Osteocyte (in vitro differentiated cells): ENCODE data around the gene IL1R2. TPM values are rescaled to one million over a fixed set of nuclear protein-coding genes. Genes with fewer than 3 reads are reported as not detected.

Source experiments
- DNase-seq: peaks from one replicate; pipeline ENCODE4 v3.0.0; 2021; ENCODE audit warnings: mixed read lengths; ENCODE audit not compliant: unreplicated experiment; ENCODE audit errors: extremely low spot score
- H3K27ac Mint-ChIP-seq: one replicate; pipeline ENCODE4 v1.8.0; 2021; ENCODE audit warnings: mild to moderate bottlenecking, mixed read lengths; ENCODE audit not compliant: unreplicated experiment
- H3K27me3 Mint-ChIP-seq: one replicate; pipeline ENCODE4 v1.8.0; 2021; ENCODE audit warnings: mixed read lengths; ENCODE audit not compliant: unreplicated experiment
- H3K36me3 Mint-ChIP-seq: one replicate; pipeline ENCODE4 v1.8.0; 2021; ENCODE audit warnings: mixed read lengths; ENCODE audit not compliant: unreplicated experiment
- H3K4me1 Mint-ChIP-seq: one replicate; pipeline ENCODE4 v1.8.0; 2021; ENCODE audit warnings: mixed read lengths; ENCODE audit not compliant: unreplicated experiment
- H3K4me3 Mint-ChIP-seq: one replicate; pipeline ENCODE4 v1.8.0; 2021; ENCODE audit warnings: mild to moderate bottlenecking, moderate library complexity, mixed read lengths; ENCODE audit not compliant: unreplicated experiment
- H3K9me3 Mint-ChIP-seq: one replicate; pipeline ENCODE4 v1.8.0; 2021; ENCODE audit warnings: mixed read lengths; ENCODE audit not compliant: unreplicated experiment
- total RNA-seq: library from RNA; stranded (reverse); gene quantifications from 2 replicates; pipeline ENCODE4 v1.2.1, GENCODE V29; 2021
- TF ChIP-seq, protein P1 (sequence below): fragments of 200-600 bp; sonication (generic); IDR thresholded peaks from 2 replicates; pipeline ENCODE4 v1.5.0; 2021; ENCODE audit warnings: antibody characterized with exemption, mild to moderate bottlenecking, moderate library complexity

Gene IL1R2
- total RNA-seq, 1 donor from 2014 or later, result not detected

DNA sequence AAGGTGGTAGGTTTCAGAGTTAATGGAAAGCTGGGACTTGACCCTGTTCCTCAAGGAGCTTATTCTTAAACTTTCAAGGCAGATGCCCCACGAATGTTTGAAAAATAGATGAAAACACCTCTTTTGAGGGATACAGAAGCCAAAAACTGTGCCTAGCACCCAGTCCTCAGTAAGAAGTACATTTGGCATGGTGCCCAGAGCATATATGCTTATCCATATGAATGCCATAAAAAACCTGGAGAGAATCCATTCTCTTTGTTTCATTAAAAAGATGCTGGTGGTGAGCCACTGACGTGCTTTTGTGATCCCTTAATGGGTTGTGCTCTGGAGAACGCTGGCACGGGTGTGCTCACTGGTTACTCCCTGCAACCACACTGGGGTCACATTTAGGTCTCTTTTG lies 69.0 kb downstream of the IL1R2 start:
- no peak for DNase-seq
- H3K4me1 Mint-ChIP-seq, result peaks cover 77% of the 10 kb centered on the region
- no peaks in the 10 kb centered on the region for H3K9me3 Mint-ChIP-seq
- H3K27ac Mint-ChIP-seq, result no peak overlapping the region
- TF ChIP-seq, protein P1, sequence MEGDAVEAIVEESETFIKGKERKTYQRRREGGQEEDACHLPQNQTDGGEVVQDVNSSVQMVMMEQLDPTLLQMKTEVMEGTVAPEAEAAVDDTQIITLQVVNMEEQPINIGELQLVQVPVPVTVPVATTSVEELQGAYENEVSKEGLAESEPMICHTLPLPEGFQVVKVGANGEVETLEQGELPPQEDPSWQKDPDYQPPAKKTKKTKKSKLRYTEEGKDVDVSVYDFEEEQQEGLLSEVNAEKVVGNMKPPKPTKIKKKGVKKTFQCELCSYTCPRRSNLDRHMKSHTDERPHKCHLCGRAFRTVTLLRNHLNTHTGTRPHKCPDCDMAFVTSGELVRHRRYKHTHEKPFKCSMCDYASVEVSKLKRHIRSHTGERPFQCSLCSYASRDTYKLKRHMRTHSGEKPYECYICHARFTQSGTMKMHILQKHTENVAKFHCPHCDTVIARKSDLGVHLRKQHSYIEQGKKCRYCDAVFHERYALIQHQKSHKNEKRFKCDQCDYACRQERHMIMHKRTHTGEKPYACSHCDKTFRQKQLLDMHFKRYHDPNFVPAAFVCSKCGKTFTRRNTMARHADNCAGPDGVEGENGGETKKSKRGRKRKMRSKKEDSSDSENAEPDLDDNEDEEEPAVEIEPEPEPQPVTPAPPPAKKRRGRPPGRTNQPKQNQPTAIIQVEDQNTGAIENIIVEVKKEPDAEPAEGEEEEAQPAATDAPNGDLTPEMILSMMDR, result no peak
- no peak overlapping the region for H3K4me3 Mint-ChIP-seq
- no peaks in the 10 kb centered on the region for H3K36me3 Mint-ChIP-seq
- no peaks in the 10 kb centered on the region for H3K27me3 Mint-ChIP-seq

DNA sequence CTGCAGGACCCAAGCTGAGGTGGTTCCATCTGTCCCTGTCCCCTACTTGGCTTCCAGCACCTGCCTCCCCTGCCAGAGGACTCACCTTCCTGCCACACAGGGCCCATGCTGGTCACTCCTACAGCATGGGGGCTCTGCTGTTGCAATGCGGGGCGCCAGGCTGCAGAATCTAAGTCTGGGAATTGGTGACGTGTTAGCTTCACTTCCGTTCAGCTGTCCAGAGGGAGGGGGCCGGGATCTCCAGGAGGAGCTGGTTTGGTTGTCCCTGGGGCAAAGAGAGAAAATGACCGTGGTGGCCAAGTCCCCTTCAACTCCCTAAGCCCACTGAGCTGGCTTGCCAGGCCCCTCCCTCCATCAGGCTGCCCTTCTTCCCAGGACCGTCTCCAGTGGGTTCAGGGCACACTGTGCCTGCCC lies 69.5 kb downstream of the IL1R2 start:
- H3K4me1 Mint-ChIP-seq, result peaks cover 77% of the 10 kb centered on the region
- TF ChIP-seq, protein P1, result no peak
- no peaks in the 10 kb centered on the region for H3K9me3 Mint-ChIP-seq
- no peak overlapping the region for H3K27ac Mint-ChIP-seq
- H3K4me3 Mint-ChIP-seq, result no peak overlapping the region
- no peaks in the 10 kb centered on the region for H3K27me3 Mint-ChIP-seq
- DNase-seq, result no peak
- peaks cover 3% of the 10 kb centered on the region for H3K36me3 Mint-ChIP-seq

DNA sequence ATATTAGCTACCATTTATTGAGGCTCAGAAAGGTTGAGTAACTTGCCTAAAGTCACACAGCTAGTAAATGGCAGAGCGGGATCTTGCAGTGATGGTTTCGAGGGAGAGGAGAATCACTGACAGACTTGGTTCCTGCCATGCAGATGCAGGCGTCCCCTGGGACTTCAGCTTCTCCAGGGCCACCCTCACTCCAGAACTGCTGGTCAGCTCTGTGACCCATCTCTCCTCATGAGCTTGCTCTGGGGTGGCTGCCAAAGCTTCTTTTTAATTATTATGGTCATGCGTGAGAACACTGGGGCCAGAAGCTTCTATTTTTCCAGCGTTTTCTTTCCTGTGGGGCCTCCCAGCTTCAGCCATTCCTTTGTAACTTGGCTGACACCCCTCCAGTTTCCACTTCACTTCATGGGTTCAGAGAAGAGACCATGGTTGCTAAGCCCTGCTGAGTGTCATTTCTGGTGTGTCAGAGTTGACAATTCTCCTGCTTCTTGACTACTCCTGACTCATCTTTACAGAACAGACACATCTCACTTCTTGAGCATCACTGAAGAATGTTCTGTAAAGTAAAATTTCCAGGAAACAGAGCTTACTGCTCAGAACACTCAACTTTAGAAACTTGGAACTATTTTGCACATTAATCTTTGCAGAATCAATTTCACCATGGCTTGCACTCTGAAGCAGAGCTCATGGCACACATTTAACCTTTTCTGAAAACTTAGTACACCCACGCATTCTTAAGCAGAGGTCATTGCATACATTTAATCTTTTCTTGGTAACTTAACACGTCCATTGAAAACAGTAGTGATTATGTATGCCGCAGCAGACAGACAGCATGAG lies 70.4 kb downstream of the IL1R2 start:
- H3K4me3 Mint-ChIP-seq, result no peak overlapping the region
- TF ChIP-seq, protein P1, result no peak
- peak overlapping the region; percentile 97 for H3K27ac Mint-ChIP-seq
- peaks cover 76% of the 10 kb centered on the region for H3K4me1 Mint-ChIP-seq
- H3K36me3 Mint-ChIP-seq, result peaks cover 3% of the 10 kb centered on the region
- no peak for DNase-seq
- H3K9me3 Mint-ChIP-seq, result no peaks in the 10 kb centered on the region
- no peaks in the 10 kb centered on the region for H3K27me3 Mint-ChIP-seq

DNA sequence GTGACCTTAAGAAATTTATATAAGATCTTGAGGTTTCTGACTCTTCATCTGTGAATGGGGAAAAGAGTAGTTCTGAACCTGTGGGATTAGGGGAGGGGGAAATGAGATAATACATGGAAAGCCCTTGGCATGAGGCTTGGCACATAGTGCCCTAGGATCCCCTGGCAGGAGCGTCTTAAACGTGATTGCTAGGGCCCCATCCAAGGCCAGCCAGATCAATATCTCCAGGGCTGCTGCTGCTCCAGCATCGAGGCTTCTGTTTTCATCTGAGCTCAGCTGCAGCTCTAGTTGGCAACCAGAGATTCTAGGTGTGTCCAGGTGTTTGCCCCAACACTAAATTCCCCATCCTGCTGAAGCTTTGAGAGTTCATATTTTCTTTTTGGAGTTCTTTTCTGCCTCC lies 71.0 kb downstream of the IL1R2 start:
- no peaks in the 10 kb centered on the region for H3K27me3 Mint-ChIP-seq
- no peak for DNase-seq
- no peak overlapping the region for H3K4me3 Mint-ChIP-seq
- H3K36me3 Mint-ChIP-seq, result peaks cover 3% of the 10 kb centered on the region
- TF ChIP-seq, protein P1, result no peak
- peaks cover 72% of the 10 kb centered on the region for H3K4me1 Mint-ChIP-seq
- H3K9me3 Mint-ChIP-seq, result no peaks in the 10 kb centered on the region
- peak overlapping the region; percentile 97 for H3K27ac Mint-ChIP-seq

DNA sequence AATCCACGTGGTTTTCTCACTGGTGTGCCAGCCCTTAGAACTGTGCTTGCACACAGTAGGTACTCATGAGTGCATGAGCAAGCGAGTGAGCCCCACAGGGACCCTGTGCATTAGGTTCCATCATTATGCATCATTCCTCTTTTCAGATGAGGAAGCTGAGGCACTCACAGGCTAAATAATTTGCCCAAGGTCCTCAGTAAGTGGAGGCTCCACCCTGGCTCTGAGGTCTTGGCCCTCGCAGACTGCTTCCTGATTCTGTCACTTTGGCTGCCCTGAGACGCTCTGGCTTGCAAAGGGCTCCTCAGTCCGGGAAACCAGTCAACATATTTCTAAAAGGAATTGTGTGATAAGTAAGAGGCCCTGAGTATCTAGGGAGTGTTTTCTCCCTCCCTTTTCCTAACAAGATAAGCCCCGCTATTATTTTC lies 71.7 kb downstream of the IL1R2 start:
- peaks cover 3% of the 10 kb centered on the region for H3K36me3 Mint-ChIP-seq
- H3K4me3 Mint-ChIP-seq, result no peak overlapping the region
- H3K27me3 Mint-ChIP-seq, result no peaks in the 10 kb centered on the region
- no peaks in the 10 kb centered on the region for H3K9me3 Mint-ChIP-seq
- peak overlapping the region; percentile 97 for H3K27ac Mint-ChIP-seq
- peaks cover 67% of the 10 kb centered on the region for H3K4me1 Mint-ChIP-seq
- TF ChIP-seq, protein P1, result no peak
- DNase-seq, result peak; percentile 53
